ENCODE measurements around the gene COL25A1.

GRCh38 chr4:109295081-109295480 is 7.4 kb downstream of the COL25A1 start:
- TF ChIP-seq, protein P1, sequence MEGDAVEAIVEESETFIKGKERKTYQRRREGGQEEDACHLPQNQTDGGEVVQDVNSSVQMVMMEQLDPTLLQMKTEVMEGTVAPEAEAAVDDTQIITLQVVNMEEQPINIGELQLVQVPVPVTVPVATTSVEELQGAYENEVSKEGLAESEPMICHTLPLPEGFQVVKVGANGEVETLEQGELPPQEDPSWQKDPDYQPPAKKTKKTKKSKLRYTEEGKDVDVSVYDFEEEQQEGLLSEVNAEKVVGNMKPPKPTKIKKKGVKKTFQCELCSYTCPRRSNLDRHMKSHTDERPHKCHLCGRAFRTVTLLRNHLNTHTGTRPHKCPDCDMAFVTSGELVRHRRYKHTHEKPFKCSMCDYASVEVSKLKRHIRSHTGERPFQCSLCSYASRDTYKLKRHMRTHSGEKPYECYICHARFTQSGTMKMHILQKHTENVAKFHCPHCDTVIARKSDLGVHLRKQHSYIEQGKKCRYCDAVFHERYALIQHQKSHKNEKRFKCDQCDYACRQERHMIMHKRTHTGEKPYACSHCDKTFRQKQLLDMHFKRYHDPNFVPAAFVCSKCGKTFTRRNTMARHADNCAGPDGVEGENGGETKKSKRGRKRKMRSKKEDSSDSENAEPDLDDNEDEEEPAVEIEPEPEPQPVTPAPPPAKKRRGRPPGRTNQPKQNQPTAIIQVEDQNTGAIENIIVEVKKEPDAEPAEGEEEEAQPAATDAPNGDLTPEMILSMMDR (IDR thresholded peaks at IDR 0.05): no peak
- no peak for TF ChIP-seq POLR2AphosphoS5 (IDR thresholded peaks at IDR 0.05; ENCODE audit: low read depth, low read length)

All from Panc1 (cell line).